ENCODE results near the gene RPS19.

RPS19 gene

DNA sequence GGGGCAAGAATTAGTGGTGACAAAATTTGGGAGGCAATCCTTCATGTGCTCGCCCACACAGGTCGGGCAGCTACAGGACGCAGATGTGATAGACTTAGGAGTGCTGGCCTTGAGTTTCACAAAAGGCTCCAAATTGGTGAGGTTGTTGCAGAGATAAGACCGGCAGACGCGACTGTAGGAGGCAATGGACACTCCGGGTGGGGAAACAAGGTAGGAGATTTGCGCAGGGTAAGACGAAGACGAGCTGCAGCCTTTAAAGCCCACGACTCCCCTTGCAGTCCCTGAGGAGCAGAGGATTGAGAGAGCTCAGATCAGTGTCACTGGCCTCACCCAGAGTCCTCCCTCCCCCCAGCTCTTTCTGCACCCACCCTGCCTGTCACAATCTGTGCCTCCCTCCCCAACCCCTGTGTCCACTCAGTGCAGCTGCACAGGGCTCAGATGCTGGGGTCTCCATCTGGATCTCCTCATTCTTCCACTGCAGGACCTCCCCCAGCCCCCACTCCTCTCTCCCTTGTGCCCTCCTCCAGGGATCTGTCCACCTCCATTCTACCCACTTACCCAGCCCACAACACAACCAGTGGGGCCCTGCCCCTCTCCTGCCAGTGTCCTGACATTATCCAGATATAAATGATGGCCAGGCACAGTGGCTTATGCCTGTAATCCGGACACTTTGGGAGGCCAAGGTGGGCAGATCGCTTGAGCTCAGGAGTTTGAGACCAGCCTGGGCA is 21.9 kb upstream of the RPS19 start:
- H3K79me1 ChIP-seq (replicated peaks; ENCODE audit: low read length, poor library complexity, severe bottlenecking): no peaks in the 10 kb centered on the region
- no peak overlapping the region for H3K14ac ChIP-seq (ENCODE audit: low read length in 2 of 2)
- DNase-seq: no peak
- WGBS: 54% methylated on average over 12 of the region's 13 CpGs
- H3K18ac ChIP-seq (ENCODE audit: low read depth in 1 of 2, low read length in 2 of 2): no peak overlapping the region
- no peak overlapping the region for H3K4ac ChIP-seq (ENCODE audit: low read depth in 1 of 2, low read length in 2 of 2)
- H3K27ac ChIP-seq (ENCODE audit: low read length, poor library complexity, severe bottlenecking): no peak overlapping the region
- H3K9ac ChIP-seq (ENCODE audit: low read length): no peak overlapping the region
- H2BK15ac ChIP-seq (ENCODE audit: low read depth, poor library complexity, severe bottlenecking): no peak overlapping the region
- H4K91ac ChIP-seq (ENCODE audit: low read length): no peak overlapping the region
- no peak overlapping the region for H2AK5ac ChIP-seq (ENCODE audit: low read length, severe bottlenecking)
- H3K4me1 ChIP-seq (ENCODE audit: control insufficient read depth, insufficient read depth, low read depth, low read length): no peaks in the 10 kb centered on the region
- H3K23ac ChIP-seq (ENCODE audit: low read length in 2 of 2): no peak overlapping the region
- H2BK5ac ChIP-seq (ENCODE audit: low read depth, low read length, poor library complexity, severe bottlenecking): no peak overlapping the region
- no peak overlapping the region for H3K4me3 ChIP-seq (ENCODE audit: insufficient read depth in 1 of 2, low read depth in 1 of 2, low read length in 2 of 2)
- H3K4me2 ChIP-seq (ENCODE audit: low read length, poor library complexity, severe bottlenecking): no peak overlapping the region
- H3K36me3 ChIP-seq (ENCODE audit: control insufficient read depth in 1 of 2, insufficient read depth in 2 of 2, low read depth in 1 of 2, low read length in 2 of 2): no peaks in the 10 kb centered on the region
- no peak overlapping the region for H2BK120ac ChIP-seq (ENCODE audit: low read depth, low read length)
- no peak overlapping the region for H4K8ac ChIP-seq (ENCODE audit: low read length)
- no peaks in the 10 kb centered on the region for H3K9me3 ChIP-seq (ENCODE audit: control insufficient read depth, low read length)
- H2AFZ ChIP-seq (ENCODE audit: low read depth, low read length): no peak overlapping the region
- peaks cover 35 to 65% of the 10 kb centered on the region in 2 experiments for H3K27me3 ChIP-seq (ENCODE audit: control insufficient read depth in 1 of 2, insufficient read depth in 1 of 2, low read length in 2 of 2)
- H2BK12ac ChIP-seq (ENCODE audit: low read length in 2 of 2): no peak overlapping the region

DNA sequence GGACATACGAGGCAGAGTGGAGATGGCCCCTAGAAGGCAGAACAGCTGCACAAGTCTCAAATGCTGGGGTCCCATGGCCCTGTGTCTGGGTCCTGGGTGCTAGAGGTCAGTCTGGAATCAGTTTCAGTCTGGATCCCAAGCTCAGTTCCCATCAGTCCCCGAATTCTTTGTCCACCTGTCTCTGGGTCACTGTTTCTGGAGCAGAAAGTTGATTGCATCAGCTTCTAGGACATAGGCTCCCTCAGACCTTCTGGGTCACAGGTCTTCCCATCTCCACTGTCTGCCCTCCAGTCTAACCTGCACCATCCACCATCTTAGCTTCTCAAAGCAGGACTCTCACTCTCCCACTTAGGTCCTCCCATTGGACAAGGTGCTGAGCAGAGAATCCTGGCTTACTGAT is 20.8 kb upstream of the RPS19 start:
- Histone ChIP-seq H3K14ac (ENCODE audit: low read length in 2 of 2) (no peak overlapping the region), H3K4me3 (ENCODE audit: insufficient read depth in 1 of 2, low read depth in 1 of 2, low read length in 2 of 2) (no peak overlapping the region), H3K4ac (ENCODE audit: low read depth in 1 of 2, low read length in 2 of 2) (no peak overlapping the region), H3K4me2 (ENCODE audit: low read length, poor library complexity, severe bottlenecking) (no peak overlapping the region), H2BK15ac (ENCODE audit: low read depth, poor library complexity, severe bottlenecking) (no peak overlapping the region), H3K18ac (ENCODE audit: low read depth in 1 of 2, low read length in 2 of 2) (no peak overlapping the region), H3K27me3 (ENCODE audit: control insufficient read depth in 1 of 2, insufficient read depth in 1 of 2, low read length in 2 of 2) (peaks cover 35 to 70% of the 10 kb centered on the region in 2 experiments), H2BK120ac (ENCODE audit: low read depth, low read length) (no peak overlapping the region), H2AK5ac (ENCODE audit: low read length, severe bottlenecking) (no peak overlapping the region), H3K9ac (ENCODE audit: low read length) (no peak overlapping the region), H3K23ac (ENCODE audit: low read length in 2 of 2) (peak overlapping the region in 1 of 2 experiments; percentile 94), H3K79me1 (replicated peaks; ENCODE audit: low read length, poor library complexity, severe bottlenecking) (no peaks in the 10 kb centered on the region), H2AFZ (ENCODE audit: low read depth, low read length) (no peak overlapping the region), H2BK12ac (ENCODE audit: low read length in 2 of 2) (no peak overlapping the region), H3K27ac (ENCODE audit: low read length, poor library complexity, severe bottlenecking) (no peak overlapping the region), H3K9me3 (ENCODE audit: control insufficient read depth, low read length) (no peaks in the 10 kb centered on the region), H3K36me3 (ENCODE audit: control insufficient read depth in 1 of 2, insufficient read depth in 2 of 2, low read depth in 1 of 2, low read length in 2 of 2) (no peaks in the 10 kb centered on the region), H3K4me1 (ENCODE audit: control insufficient read depth, insufficient read depth, low read depth, low read length) (no peaks in the 10 kb centered on the region), H2BK5ac (ENCODE audit: low read depth, low read length, poor library complexity, severe bottlenecking) (no peak overlapping the region), H4K8ac (ENCODE audit: low read length) (no peak overlapping the region), H4K91ac (ENCODE audit: low read length) (no peak overlapping the region)
- DNase-seq: no peak
- 35% methylated on average over 2 of the region's 2 CpGs for WGBS

DNA sequence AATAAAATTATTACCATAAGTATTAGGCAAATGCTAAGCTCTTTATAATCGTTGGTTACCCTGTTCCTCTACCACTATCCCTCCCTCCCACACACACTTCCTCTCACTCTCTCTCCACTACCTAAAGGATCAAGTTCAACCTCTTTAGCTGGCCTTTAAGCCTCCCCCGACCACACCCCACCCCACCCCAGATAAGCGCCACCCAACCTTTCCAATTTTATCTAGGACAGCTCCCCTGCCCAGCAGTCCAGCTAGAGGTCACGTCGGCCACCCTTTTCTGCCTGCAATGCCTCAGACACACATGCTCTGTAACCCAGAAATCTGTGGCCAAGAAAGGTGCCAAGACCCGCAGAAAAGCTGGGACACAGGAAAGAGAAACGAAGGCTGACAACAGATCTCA is 16.7 kb upstream of the RPS19 start:
- H2AK5ac ChIP-seq (ENCODE audit: low read length, severe bottlenecking): no peak overlapping the region
- H4K8ac ChIP-seq (ENCODE audit: low read length): no peak overlapping the region
- no peaks in the 10 kb centered on the region for H3K79me1 ChIP-seq (replicated peaks; ENCODE audit: low read length, poor library complexity, severe bottlenecking)
- H3K27ac ChIP-seq (ENCODE audit: low read length, poor library complexity, severe bottlenecking): no peak overlapping the region
- no peaks in the 10 kb centered on the region for H3K4me1 ChIP-seq (ENCODE audit: control insufficient read depth, insufficient read depth, low read depth, low read length)
- H3K27me3 ChIP-seq (ENCODE audit: control insufficient read depth in 1 of 2, insufficient read depth in 1 of 2, low read length in 2 of 2): peaks cover 15 to 43% of the 10 kb centered on the region in 2 experiments
- no peak overlapping the region for H3K9ac ChIP-seq (ENCODE audit: low read length)
- H3K9me3 ChIP-seq (ENCODE audit: control insufficient read depth, low read length): no peaks in the 10 kb centered on the region
- no peak overlapping the region for H3K4me3 ChIP-seq (ENCODE audit: insufficient read depth in 1 of 2, low read depth in 1 of 2, low read length in 2 of 2)
- no peak overlapping the region for H3K18ac ChIP-seq (ENCODE audit: low read depth in 1 of 2, low read length in 2 of 2)
- WGBS: 74% methylated on average over 7 of the region's 7 CpGs
- no peak for DNase-seq
- H3K23ac ChIP-seq (ENCODE audit: low read length in 2 of 2): no peak overlapping the region
- H3K36me3 ChIP-seq (ENCODE audit: control insufficient read depth in 1 of 2, insufficient read depth in 2 of 2, low read depth in 1 of 2, low read length in 2 of 2): no peaks in the 10 kb centered on the region
- no peak overlapping the region for H2BK120ac ChIP-seq (ENCODE audit: low read depth, low read length)
- no peak overlapping the region for H3K4ac ChIP-seq (ENCODE audit: low read depth in 1 of 2, low read length in 2 of 2)
- H2BK5ac ChIP-seq (ENCODE audit: low read depth, low read length, poor library complexity, severe bottlenecking): no peak overlapping the region
- no peak overlapping the region for H2BK15ac ChIP-seq (ENCODE audit: low read depth, poor library complexity, severe bottlenecking)
- H3K14ac ChIP-seq (ENCODE audit: low read length in 2 of 2): no peak overlapping the region
- H2BK12ac ChIP-seq (ENCODE audit: low read length in 2 of 2): no peak overlapping the region
- H2AFZ ChIP-seq (ENCODE audit: low read depth, low read length): no peak overlapping the region
- H3K4me2 ChIP-seq (ENCODE audit: low read length, poor library complexity, severe bottlenecking): no peak overlapping the region
- no peak overlapping the region for H4K91ac ChIP-seq (ENCODE audit: low read length)

DNA sequence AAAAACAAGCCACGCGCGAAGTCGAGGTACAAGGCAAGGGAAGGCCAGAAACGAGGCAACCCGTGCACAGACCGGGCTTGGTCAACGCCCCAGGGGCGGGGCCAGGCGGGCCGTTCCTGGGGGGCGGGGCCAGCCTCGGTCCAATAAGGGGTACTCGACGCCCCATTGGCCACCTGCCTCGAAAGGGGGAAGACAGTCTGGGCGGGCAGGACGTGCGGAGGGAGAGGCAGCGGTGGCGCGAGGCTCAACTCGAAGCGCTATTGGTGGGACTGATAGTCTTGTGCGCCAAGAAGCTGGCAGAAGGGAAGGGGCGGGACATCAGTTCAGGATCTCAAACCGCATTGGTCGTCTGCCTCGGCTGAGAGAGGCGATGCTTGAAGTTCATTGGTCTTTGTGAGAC is 15.5 kb upstream of the RPS19 start, which contains the start of gene LYPD4:
LYPD4 (minus strand) TSS at position 83 of the 400 bp plus-strand sequence. CDS start 5,398 bp downstream, outside the sequence.
- no peak within 1 kb of the TSS for H4K91ac ChIP-seq (ENCODE audit: low read length)
- H2BK12ac ChIP-seq (ENCODE audit: low read length in 2 of 2): no peak within 1 kb of the TSS
- H3K4me1 ChIP-seq (ENCODE audit: control insufficient read depth, insufficient read depth, low read depth, low read length): no peaks in the 10 kb centered on the region
- no peak within 1 kb of the TSS for H3K4me3 ChIP-seq (ENCODE audit: insufficient read depth in 1 of 2, low read depth in 1 of 2, low read length in 2 of 2)
- no peak within 1 kb of the TSS for H3K4ac ChIP-seq (ENCODE audit: low read depth in 1 of 2, low read length in 2 of 2)
- H3K36me3 ChIP-seq (ENCODE audit: control insufficient read depth in 1 of 2, insufficient read depth in 2 of 2, low read depth in 1 of 2, low read length in 2 of 2): no peaks in the 10 kb centered on the region
- H2BK15ac ChIP-seq (ENCODE audit: low read depth, poor library complexity, severe bottlenecking): no peak within 1 kb of the TSS
- no peak within 1 kb of the TSS for H3K9ac ChIP-seq (ENCODE audit: low read length)
- no peak within 1 kb of the TSS for H3K4me2 ChIP-seq (ENCODE audit: low read length, poor library complexity, severe bottlenecking)
- H2BK120ac ChIP-seq (ENCODE audit: low read depth, low read length): no peak within 1 kb of the TSS
- no peak within 1 kb of the TSS for H2BK5ac ChIP-seq (ENCODE audit: low read depth, low read length, poor library complexity, severe bottlenecking)
- H3K79me1 ChIP-seq (replicated peaks; ENCODE audit: low read length, poor library complexity, severe bottlenecking): no peaks in the 10 kb centered on the region
- no peak within 1 kb of the TSS for H4K8ac ChIP-seq (ENCODE audit: low read length)
- H3K23ac ChIP-seq (ENCODE audit: low read length in 2 of 2): no peak within 1 kb of the TSS
- H2AFZ ChIP-seq (ENCODE audit: low read depth, low read length): no peak within 1 kb of the TSS
- H3K14ac ChIP-seq (ENCODE audit: low read length in 2 of 2): peak within 1 kb of the TSS in 1 of 2 experiments; percentile 12
- no peak for DNase-seq
- no peak within 1 kb of the TSS for H3K27ac ChIP-seq (ENCODE audit: low read length, poor library complexity, severe bottlenecking)
- H3K9me3 ChIP-seq (ENCODE audit: control insufficient read depth, low read length): no peaks in the 10 kb centered on the region
- WGBS: 84% methylated on average over 30 of the region's 30 CpGs
- no peak within 1 kb of the TSS for H2AK5ac ChIP-seq (ENCODE audit: low read length, severe bottlenecking)
- H3K18ac ChIP-seq (ENCODE audit: low read depth in 1 of 2, low read length in 2 of 2): no peak within 1 kb of the TSS
- peaks cover 13 to 45% of the 10 kb centered on the region in 2 experiments for H3K27me3 ChIP-seq (ENCODE audit: control insufficient read depth in 1 of 2, insufficient read depth in 1 of 2, low read length in 2 of 2)

Measured in mesenchymal stem cell (in vitro differentiated cells and primary cell).